ENCODE results near the gene ZNF423. TPM values are rescaled to one million over a fixed set of nuclear protein-coding genes. Genes with fewer than 3 reads are reported as not detected.

ZNF423 gene
- total RNA-seq, 4 donors from 2014 or later: 1.4 to 20.6 (median 4.7) TPM

DNA sequence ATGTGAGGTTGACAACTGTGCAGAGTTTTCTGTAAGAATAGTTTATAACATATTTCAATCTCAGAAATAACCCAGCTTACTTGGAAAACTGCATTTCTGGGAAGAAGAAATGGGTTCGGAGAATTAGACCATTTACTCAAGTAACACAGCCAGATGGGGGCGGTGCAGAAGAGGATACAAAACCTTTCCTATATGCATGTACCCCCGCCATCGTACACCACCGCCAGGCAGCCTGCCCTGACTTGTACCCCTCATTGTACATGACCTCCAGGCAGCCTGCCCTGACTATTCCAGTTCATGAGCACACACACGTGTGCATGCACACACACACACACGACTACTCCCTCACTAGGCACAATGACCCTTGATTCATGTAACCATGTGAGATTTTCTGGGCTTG is 328.3 kb downstream of the ZNF423 start:
- peak overlapping the region in 2 of 4 donors; percentile 29 to 34 for H3K4me3 ChIP-seq
- no peaks in the 10 kb centered on the region for H3K4me1 ChIP-seq
- H3K36me3 ChIP-seq: no peaks in the 10 kb centered on the region
- no peaks in the 10 kb centered on the region for H3K27me3 ChIP-seq
- H3K27ac ChIP-seq: no peak overlapping the region
- H3K9me3 ChIP-seq: no peaks in the 10 kb centered on the region
- TF ChIP-seq, protein P1, sequence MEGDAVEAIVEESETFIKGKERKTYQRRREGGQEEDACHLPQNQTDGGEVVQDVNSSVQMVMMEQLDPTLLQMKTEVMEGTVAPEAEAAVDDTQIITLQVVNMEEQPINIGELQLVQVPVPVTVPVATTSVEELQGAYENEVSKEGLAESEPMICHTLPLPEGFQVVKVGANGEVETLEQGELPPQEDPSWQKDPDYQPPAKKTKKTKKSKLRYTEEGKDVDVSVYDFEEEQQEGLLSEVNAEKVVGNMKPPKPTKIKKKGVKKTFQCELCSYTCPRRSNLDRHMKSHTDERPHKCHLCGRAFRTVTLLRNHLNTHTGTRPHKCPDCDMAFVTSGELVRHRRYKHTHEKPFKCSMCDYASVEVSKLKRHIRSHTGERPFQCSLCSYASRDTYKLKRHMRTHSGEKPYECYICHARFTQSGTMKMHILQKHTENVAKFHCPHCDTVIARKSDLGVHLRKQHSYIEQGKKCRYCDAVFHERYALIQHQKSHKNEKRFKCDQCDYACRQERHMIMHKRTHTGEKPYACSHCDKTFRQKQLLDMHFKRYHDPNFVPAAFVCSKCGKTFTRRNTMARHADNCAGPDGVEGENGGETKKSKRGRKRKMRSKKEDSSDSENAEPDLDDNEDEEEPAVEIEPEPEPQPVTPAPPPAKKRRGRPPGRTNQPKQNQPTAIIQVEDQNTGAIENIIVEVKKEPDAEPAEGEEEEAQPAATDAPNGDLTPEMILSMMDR (IDR thresholded peaks at IDR 0.05): no peak
- no peak for TF ChIP-seq POLR2A (IDR thresholded peaks at IDR 0.05)
- DNase-seq: no peak

DNA sequence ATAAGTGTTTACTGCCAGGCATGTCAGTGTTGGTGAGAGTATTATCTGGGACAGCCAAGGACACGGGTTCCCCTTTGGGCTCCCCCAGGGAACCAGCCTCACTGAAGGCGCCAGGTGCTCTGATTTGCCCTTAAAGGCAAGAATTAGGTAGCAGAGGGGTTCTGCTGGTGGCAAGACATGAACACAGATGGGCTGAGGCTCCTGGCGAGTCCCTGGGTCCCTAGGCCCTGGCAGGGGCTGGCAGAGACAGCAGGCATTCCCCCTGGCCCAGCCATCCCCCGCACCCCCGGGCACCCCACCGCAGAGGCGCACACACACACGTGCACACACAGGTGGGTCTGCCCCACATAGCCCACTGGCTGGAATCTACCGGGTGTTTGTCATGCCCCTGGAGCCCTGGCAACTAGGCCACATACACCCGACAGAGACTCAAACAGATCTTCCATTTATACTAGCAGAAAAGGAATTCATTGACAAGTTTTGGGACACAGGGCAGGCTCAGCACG is 329.0 kb downstream of the ZNF423 start:
- Histone ChIP-seq H3K4me1 (no peaks in the 10 kb centered on the region), H3K9me3 (no peaks in the 10 kb centered on the region), H3K27ac (no peak overlapping the region), H3K36me3 (no peaks in the 10 kb centered on the region), H3K27me3 (no peaks in the 10 kb centered on the region), H3K4me3 (no peak overlapping the region)
- no peak for DNase-seq
- TF ChIP-seq, protein P1 (IDR thresholded peaks at IDR 0.05): no peak
- TF ChIP-seq POLR2A (IDR thresholded peaks at IDR 0.05): no peak

DNA sequence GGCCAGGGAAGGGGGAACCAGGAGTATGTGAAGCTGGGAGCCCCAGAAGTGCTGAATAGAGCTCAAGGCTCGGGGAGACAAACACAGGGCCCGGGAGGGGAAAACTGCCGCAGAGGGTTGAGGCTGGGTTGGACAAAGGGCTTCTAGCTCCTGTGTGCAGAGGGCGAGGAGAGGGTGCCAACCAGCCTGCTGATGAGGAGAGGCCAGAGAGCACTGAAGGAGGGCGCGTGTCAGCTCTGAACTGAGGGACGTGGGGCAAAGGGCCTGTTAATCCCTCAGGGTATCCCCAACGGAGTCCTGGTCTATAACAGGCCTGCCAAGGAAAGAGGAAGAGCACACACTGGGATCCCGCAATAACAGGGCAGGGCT is 331.0 kb downstream of the ZNF423 start:
- no peaks in the 10 kb centered on the region for H3K36me3 ChIP-seq
- TF ChIP-seq, protein P1 (IDR thresholded peaks at IDR 0.05): no peak
- no peak for TF ChIP-seq POLR2A (IDR thresholded peaks at IDR 0.05)
- no peak overlapping the region for H3K4me3 ChIP-seq
- no peaks in the 10 kb centered on the region for H3K27me3 ChIP-seq
- no peaks in the 10 kb centered on the region for H3K4me1 ChIP-seq
- H3K9me3 ChIP-seq: no peaks in the 10 kb centered on the region
- no peak overlapping the region for H3K27ac ChIP-seq
- no peak for DNase-seq

DNA sequence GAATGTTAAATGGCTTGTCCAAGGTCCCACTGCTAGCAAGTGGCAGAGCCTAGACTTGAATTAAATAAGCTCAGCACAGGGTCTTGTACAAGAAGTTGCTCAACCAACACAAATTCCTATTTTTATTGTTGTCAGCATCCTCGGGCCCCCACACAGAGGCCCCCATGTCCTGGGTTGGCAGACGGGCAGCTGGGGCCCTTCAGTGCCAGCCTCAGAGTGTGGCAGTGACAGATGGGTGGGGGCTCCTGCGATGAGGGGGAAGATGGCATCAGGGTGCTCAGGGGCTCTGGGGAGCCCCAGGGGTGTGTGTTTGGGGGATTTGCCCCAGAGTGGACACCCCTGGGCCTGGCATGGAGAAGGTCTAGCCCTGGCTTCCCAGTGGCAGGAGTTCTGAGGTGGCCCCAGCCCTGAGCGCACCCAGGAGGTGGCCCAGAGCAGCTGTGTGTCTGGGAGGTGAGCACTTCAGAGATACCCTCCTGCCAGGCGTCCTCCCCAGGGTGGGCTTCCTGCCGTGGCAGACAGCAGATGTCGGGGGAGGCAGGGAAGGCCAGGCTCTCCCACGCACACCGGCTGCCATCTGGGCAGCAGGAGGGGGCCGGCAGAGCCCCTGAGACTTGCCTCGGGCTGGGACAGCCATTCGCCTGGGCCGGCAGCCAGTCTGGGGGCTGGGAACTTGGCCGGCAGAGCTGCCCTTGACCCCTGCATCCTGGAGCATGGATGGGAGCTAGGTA is 331.5 kb downstream of the ZNF423 start:
- H3K36me3 ChIP-seq: no peaks in the 10 kb centered on the region
- H3K27ac ChIP-seq: no peak overlapping the region
- no peak overlapping the region for H3K4me3 ChIP-seq
- H3K4me1 ChIP-seq: no peaks in the 10 kb centered on the region
- DNase-seq: no peak
- H3K27me3 ChIP-seq: no peaks in the 10 kb centered on the region
- no peaks in the 10 kb centered on the region for H3K9me3 ChIP-seq
- TF ChIP-seq, protein P1 (IDR thresholded peaks at IDR 0.05): no peak
- TF ChIP-seq POLR2A (IDR thresholded peaks at IDR 0.05): no peak

DNA sequence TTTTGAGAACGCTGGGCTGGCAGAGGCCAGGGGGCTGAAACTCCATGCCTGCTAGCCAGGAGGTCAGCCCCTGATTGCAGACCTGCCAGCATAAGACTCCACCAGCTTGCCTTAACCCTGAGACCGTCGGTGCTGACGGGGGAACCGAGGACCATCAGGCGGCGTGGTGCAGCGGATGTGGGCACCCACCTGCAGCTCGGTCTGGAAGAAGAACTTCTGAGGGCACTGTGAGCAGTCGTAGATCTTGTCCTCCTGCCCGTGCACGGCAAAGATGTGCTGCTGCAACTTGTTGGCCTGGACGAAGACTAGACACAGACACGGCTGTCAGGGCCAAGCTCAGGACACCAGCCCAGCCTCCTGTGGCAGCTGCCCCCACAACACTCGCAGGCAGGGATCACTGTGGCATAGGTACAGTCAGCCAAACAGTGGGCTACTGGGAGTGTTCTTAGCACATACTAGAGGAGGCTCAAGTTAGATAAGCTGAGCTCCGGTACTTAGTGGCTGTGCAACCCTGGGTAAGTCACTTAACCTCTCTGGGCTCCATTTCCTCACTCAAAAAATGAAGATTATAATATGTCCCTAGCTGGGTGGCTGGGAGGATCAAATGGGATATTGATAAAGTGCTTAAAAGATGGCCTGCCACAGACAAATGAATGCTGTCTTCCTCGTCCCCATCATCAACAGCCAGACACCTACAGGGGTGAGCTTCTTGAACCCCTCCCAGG is 332.3 kb downstream of the ZNF423 start:
- H3K27ac ChIP-seq: no peak overlapping the region
- no peaks in the 10 kb centered on the region for H3K36me3 ChIP-seq
- H3K4me1 ChIP-seq: no peaks in the 10 kb centered on the region
- no peaks in the 10 kb centered on the region for H3K9me3 ChIP-seq
- no peak overlapping the region for H3K4me3 ChIP-seq
- H3K27me3 ChIP-seq: no peaks in the 10 kb centered on the region
- no peak for DNase-seq
- TF ChIP-seq, protein P1 (IDR thresholded peaks at IDR 0.05): no peak
- no peak for TF ChIP-seq POLR2A (IDR thresholded peaks at IDR 0.05)

All from Peyer's patch (tissue), 4 donors.